Stimulated activated CD4-positive, alpha-beta T cell treated with anti-CD3 and anti-CD28 coated beads, Interleukin-1b, Interleukin-23, amount 100 ng/mL, for 24 hours (primary cell): Measurements from ENCODE around the gene DCXR.

Source experiments
- DNase-seq, 4 experiments: peaks; one replicate each; pipeline ENCODE4 v3.0.0-alpha.2; 2020; ENCODE audit warnings: low read depth in 4 of 4, low spot score in 1 of 4

DCXR gene

DNA sequence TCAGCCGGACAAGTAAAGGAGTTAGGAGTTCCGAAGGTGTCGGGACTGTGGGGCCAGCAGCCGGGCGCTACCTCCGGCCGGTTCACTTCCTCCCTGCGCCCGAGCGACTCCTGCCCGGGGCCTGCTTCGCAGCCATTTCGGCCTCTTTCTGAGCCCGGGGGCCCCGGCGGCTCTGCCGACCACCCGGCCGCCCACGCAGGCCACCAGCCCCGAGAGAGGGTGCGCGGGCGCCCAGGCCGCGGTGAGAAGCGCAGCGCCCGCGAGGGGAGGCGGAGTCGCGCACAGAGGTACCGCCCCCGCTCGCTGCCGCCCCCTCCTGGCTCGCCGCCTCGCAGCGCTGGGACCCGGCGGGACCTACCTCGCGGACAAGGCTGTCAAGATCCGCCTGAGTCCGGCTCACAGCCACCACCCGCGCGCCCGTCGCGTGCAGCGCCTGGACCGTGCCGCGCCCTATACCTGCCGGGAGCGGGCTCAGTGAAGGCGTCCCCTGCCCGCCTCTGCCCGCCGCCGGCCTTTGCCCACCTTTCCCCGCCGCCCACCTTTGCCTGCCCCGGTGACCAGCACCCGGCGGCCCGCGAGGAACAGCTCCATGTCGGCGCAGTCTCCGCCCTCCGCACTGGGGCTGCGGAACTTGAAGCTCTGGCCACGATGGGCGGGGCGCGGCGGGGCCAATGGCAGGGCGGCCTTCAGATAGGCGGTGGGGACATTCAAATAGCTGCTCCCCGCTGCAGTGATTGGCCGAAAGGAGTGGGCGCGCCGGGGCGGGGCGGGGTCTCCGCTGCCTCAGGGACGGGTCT lies at the start of gene DCXR:
TSS of gene DCXR (minus strand) at position 606 of the 797 bp plus-strand sequence. CDS start at position 591, 15 bp downstream.
- peak; percentile 81 to 98 (median 88) for DNase-seq

DNA sequence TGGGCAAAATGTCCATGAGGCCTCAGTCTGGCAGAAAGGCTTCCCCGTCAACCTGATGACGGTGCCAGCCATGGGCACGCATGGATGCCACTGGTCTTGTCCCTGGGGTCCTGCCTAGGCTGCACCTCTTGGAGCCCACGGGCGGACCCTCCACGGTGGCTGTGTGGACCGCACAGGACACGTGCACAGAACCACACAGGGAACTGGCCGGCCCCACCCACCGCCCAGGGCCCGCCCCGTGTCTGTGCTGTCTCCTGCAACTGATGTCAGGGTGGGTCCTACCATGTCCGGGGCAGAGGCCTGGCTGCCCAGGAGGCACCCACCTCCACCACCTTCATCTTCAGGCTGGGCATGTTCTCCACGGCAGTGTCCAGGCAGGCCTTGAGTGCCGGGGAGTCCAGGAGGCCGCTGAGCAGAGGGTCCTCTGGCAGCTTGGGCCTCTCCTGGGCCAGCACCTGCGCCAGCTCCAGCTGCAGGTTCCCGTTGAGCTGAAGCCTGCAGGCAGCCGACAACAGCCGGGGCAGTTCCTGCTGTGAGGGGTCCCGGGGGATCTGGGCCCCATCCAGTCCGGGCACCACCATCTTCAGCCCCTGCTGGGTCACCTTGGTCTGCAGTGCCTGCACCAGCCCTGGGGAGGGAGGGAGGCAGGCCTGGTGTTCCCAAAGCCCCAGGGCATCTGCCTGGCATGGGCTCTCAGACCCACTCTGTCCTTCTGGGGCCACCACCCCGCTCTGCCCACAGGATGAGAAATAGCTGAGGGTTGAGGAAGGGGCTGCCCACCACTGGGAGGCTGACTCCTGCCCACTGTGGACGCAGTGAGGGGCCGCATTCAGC lies 48.7 kb upstream of the DCXR start:
- no peak for DNase-seq

DNA sequence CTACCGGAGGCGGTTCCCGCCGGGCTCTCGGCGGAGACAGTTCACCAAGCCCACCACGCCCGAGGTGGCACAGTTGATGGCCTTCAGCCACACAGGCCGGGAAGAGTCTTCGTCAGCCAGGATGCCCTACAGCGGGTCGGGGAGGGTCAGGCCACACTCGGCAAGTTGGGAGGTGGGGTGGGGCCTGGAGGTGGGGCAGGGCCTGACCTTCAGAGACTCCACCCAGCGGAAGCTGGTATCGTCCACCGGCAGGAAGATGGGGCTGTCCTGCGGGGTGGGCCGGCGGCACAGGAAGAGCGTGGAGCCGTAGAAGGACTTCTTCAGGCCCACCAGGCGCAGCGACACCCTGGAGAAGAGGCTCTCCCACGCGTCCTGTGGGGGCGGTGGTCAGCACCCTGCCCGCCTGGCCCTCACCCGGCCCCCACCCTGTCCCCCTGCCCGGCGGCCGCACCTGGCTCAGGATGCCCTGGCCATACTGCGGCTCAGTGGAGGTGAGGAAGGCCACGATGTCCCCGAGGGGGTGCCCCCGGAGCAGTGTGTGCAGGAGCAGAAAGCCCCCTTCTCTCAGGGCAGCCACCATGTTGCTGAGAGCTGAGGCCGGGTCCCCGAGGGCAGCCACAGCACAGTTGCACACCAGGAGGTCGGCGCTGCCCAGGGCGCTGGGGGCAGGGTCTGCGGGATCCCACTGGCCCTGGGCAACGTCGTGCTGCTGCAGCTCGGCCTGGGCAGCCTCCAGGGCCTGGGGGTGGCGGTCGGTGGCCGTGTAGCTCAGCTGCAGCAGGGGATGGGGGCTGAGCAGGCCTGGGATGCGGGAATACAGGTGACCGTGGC lies 47.7 kb upstream of the DCXR start:
- DNase-seq: no peak

DNA sequence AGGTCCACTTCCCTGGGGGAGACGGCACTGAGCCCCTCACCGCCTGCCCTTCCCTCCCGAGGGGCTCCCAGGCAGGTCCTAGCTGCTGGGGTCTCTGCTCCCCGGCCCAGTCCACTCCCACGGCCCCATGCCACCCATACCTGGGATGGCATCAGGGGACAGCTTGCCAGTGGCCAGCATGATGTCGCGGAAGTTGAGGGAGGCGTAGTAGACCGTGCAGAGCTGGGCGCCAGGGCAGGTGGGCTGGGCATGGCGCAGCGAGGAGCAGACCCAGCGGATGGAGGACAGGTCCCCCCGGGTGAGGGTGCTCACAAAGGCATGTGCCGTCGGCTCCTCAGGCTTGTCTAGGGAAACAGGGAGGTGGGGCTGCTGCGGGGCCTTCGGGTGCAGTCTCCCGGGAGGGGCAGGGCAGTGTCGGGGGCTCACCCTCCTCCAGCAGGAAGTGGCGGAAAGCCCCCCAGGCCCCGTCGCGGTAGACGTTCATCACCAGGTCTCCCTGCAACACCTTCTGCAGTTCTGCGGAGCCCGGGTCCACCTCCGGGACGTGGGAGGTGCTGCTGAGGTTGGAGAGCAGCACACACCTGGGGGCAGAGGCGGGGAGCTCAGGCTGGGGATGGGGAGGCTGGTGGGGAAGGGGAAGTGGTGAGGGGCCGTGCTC lies 47.0 kb upstream of the DCXR start:
- no peak for DNase-seq

DNA sequence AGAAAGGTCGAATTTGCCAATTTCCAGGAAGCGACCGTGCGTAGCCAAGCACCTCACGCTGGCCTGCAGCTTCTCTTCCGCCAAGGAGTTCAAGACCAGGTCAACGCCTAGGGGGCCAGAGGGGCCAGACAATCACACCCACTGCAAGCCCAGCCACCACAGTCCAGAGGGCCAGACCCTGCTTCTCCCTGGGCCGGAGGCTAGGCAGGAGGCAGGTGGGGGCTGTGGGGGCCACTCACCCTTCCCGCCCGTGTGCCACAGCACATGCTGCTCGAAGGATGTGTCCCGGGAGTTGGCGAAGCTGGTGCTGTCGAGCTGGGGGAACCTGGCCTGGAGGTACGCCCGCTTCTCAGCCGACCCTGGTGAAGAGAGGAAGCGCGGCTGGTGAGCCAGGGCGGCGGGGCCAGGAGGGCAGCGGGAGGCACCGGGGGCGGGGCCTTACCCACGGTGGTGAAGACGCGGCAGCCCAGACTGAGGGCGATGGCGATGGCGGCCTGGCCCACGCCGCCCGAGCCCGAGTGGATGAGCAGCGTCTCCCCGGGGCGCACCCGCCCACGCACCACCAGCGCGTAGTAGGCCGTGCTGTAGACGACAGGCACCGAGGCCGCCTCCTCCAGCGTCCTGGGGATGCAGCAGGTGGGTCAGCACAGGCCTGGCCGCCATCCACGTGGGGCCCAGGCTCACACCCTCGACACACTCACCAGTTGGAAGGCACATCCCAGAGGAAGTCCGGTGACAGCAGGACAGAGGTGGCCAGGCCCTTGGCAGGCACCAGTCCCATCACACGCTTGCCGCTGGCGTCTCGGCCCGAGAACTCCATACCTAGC lies 46.2 kb upstream of the DCXR start:
- no peak for DNase-seq

DNA sequence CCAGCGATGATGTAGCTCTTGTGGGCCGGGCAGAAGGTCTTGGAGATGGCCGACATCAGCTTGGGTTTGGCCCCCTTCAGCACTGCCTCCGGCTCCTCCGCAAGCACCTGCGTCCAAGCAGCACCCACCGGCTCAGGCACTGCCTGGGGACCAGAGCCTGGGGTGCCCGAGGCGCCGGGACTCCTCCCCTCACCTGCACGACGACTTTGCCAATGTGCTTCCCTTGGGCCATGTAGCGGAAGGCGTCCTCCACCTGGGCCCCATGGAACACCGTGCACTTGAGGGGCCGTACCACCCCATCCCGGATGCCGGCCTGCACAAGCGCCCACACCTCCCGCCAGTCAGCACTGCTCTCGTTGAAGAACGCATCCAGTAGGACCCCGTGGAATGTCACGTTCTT lies 45.5 kb upstream of the DCXR start:
- DNase-seq: no peak

DNA sequence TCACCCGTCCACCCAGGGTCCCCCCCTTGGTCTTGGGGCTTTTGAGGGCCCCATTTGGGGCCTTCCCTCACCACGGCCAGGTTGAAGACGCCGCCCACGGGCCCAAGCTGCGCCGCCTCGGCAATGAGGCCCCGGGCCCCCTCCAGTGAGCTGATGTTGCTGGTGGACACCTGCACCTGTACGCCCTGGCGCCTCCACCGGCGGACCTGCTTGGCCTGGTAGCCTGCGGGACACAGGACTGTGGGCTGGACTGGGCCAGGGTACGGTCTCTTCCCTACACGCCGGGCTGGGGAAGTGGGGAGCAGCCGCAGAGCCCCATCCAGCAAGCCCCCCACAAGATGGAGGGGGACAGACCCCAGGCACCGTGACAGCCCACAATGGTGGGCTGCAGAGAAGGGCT lies 45.0 kb upstream of the DCXR start:
- no peak for DNase-seq

DNA sequence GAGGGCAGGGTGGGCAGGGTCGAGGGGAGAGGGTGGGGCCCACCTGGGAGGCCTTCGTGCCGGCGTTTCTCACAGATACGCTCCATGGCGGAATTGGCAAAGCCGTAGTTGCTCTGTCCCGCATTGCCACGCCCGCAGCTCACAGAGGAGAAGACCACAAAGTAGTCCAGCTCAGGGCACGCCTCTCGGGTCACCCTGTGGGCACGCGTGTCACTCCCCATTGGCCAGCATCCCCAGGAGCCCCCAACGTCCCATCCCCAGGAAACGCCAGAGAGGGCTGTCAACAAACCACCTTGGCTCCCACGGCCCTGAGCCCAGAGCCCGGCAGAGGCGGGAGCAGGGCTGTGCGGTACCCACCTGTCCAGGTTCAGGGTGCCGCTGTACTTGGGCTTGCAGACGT lies 44.5 kb upstream of the DCXR start:
- no peak for DNase-seq

DNA sequence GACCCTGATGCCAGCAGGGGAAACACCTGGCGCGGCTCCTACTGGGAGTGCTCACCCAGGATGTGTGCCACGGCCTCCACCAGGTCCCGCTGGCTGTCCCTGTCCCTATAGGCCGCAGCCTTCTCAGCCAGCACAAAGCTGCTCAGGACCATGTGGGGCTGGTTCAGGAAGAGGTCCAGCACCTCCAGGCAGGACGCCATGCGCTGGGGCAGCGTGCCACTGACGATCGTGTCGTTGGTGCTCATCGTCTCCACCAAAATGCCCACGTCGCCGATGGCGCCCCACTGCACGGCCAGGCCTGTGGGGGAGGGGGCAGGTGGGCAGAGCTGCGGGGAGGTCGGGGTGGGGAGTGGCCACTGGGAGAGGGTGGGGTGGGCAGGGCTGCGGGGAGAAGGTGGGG lies 44.0 kb upstream of the DCXR start:
- DNase-seq: no peak

DNA sequence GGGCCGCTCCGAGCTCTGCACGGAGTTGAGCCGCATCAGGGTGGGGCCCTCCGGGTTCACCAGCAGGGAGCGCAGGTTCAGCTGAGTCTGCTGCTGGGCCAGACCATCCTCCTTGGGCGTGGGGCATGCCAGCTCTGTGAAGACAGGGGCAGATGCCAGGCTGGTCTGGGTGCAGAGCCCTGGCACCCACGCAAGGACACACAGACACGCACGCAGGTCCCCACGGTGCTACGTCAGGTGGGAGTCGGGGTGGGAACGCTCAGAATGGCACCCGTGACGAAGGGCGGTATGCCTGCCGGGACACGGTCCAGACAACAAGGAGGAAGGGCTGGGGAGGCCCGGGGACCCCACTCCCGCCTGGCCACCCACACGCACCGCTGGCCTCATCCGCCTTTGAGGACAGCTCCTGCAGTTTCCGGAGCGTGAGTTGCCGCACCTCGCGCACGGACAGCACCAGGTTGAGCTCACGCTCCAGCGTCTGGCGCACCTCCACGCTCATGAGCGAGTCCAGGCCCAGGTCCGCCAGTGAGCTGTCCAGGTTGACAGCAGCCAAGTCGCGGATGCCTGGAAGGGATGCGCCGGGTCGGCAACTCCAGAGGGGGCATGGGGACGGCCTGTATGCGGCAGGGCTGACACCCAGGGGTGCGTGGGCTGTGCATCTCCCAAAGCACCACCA lies 43.4 kb upstream of the DCXR start:
- no peak for DNase-seq

DNA sequence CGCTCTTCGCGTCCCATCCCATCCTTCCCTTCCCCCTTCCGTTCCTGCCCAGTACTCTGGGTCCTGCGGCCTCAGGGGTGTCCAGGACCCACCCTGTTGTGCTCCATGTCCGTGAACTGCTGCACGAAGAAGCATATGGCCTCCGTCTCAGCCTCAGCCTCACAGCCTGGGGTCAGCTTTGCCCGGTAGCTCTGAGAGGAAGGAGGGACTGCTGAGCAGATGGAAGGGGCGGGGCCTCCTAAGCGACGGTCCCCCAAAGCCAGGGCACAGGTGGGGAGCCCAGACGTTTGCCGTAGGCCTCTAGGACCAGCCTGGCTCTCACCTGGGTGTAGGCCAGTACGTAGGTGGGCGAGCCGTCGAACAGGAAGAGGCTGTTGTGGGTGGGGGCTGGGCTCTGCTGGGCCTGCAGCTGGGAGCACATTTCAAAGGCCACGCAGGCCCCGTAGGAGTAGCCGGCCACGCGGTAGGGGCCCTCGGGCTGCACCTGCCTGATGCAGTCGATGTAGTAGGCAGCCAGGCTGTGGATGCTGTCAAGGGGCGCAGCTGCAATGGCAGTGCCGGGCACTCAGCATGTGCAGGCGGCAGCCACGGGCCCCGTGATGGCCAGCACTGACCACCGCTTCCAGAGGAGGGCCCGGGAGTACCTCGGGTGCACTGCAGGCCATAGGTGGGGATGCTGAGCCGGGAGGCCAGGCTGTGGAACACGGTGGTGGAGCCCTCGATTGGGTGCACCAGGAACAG lies 42.7 kb upstream of the DCXR start:
- no peak for DNase-seq

DNA sequence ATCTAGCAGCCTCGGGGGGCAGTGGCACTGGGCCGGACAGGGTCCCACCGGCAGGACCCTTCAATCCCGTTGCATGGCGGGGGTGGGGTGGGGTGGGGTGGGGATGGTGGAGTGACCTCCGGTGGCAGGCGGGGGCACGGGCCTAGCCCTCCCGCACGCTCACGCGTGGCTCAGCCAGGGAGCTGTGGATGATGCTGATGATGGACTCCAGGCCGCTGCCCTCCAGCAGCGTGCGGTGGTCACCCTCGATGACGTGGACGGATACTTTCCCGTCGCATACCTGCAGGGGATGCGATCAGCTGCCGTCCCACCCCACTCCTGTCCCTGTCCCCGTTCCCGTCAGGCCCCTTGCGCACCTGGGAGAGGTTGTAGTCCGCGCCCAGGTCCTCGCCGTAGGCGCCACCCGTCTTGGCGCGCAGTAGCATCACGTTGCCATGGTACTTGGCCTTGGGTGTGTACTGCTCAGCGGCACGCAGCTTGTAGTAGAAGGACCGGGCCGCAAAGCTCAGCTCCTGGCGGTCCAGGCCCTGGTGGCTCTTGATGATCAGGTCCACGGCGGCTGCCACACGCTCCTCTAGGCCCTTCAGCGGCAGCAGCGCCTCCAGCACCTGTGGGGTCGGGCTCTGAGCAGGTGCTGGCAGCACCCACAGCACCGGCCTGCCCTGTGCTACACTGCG lies 41.6 kb upstream of the DCXR start:
- DNase-seq: no peak

DNA sequence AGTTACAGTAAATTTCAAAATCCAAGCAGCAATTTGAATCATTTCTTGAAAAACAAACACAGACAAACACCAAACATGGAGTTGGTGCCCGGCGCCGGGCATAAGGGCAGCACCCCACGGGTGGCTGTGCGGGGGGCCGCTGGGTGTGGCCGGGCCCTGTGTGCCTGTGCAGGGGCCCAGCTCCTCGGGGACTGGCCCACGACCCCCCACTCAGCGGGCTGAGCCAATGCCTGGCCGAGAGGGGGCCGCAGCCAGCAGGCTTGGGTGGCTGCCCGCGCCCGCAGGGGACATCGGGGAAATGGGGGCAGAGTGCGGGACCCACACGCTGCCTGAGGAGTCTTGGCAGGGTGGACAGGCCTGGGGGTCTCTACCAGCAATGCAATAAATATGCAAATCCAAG lies 40.9 kb upstream of the DCXR start:
- DNase-seq: no peak

DNA sequence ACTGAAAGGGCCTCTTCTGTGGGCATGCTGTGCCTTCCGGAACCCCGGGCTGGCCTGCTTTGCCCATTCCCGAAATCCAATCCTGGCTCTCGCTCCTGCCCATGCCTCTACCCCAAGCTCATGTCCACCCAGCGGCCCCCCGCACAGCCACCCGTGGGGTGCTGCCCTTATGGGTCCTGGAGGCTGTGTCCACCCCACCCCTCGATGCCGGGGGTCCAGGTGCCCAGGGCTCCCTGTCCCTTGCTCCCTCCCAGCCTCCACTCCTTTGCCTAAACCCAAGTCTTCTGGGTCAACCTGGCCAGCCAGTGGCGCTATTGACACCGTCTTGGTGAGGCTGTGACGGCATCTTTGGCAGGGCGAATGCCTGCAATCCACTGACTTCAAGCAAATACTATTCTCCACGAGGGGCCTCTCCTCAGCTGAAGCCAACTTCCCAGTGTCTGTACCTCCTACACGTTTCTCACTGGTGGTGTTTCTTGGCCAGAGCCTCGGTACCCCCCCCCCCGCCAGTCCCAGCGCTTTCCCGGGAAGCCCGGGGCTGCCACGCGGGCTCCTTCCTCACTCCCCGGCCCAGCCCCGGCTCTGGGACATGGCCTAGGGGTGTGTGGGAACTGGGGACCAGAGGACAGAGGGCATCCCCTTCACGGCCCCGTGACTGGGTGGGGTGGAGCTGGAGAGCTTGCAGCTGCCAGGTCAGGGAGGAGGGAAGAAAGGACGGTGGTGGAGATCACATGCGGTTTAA lies 40.3 kb upstream of the DCXR start:
- DNase-seq: no peak

DNA sequence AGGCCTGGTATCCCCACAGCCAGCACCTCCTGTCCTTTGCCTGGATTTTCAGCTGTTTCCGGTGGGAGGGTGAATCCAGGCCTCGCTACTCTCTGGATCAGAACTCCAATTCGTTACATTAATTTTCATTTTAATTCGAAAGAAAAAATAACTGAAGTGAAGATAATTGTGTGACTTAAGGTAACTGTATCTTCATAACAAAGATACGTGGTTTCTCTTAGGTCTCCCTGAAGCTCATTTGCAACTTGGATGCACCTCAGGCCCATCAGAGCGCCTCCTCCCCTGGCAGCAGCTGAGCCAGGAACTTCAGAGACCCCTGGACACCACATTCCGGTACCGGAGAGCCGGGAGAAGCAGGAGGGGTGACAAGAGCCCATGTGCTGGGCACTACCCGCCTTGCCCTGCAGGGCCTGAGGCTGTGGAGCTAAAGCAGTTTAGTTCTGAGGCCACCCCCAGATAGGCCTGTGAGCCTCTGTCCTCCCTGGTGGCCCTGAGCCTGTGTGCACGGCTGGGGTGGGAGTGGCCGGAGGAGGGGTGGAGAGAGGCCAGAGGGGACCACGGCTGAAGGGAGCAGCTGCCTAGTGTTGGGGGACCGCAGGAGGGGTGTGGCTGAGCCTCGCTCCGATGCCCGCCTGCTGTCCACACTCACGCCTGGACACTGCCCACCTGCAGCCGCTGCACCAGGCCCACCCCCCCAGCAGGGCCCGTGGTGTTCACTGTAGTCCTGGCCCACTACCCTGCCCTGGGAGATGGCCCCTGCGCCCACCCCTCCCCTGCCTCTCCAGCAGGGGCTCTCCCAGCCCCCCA lies 39.5 kb upstream of the DCXR start:
- DNase-seq: no peak

DNA sequence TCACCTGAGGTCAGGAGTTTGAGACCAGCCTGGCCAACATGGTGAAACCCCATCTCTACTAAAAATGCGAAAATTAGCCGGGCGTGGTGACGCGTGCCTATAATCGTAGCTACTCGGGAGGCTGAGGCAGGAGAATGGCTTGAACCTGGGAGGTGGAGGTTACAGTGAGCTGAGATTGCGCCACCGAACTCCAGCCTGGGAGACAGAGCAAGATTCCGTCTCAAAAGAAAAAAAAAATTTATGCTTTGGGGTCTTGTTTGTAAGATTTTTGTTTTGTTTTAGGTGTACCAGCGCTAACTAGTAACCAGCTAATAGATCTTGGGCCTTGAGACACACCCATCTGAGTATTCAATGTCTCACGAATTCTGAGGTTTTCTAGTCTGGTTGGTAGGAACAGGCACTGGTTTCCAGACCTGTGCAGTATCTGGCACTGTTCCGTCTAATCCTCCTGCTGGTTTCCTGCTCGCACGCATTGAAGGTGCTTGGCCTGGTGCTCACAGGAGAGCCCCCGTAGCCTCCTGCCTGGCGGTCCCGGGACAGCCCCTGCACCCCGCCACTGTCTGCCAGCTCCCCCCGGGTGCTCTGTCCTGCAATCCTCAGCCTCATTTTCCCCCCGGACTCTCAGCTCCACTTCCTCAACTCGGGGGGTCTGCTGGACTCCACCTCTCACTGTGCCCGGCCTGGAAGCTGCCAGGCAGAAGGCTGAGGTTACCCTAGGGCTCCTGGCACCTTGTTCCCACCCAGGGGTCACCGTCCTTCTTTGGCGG lies 38.7 kb upstream of the DCXR start:
- DNase-seq: no peak
